ENCODE results near the gene EXOC3L4. TPM values are rescaled to one million over a fixed set of nuclear protein-coding genes. Genes with fewer than 3 reads are reported as not detected.

Gene EXOC3L4
- total and polyA plus RNA-seq, 2 donors (not counting 3 experiments of a cell fraction or from before 2014, with no cell fraction given), result not detected

DNA sequence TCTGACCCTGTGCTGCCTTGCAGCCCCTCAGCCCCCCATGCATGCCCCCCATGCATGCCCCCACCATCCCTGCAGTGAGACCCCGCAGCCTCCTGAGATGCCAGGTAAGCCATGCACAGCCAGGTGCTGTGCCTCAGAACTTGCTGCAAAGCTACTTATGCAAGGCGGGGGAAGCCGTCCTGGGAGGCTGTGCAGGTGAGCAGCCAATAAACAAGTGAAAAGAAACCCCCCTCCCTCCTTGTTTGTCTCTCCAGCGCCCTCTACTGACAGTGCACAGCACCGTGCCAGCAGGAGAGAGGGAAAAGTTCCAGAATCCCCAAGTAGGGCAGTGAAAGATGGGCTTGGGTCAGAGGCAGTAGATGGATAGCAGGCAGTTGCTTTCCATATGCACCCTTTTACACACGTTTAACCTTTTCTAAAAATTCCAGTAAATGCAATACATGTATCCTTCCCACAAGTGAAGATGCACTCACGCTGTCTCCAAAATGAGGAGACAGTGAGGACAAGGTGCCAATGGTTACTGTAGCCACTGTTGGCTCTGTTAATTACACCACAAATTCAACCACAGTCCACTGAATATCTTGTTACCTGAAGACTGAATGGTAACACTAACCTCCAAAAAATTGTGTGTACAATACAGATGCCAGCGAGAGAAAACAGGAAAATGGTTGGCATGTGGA lies 46.7 kb downstream of the EXOC3L4 start:
- BruUV-seq (replicated peaks), result no TSS peak
- TF ChIP-seq, protein P1, sequence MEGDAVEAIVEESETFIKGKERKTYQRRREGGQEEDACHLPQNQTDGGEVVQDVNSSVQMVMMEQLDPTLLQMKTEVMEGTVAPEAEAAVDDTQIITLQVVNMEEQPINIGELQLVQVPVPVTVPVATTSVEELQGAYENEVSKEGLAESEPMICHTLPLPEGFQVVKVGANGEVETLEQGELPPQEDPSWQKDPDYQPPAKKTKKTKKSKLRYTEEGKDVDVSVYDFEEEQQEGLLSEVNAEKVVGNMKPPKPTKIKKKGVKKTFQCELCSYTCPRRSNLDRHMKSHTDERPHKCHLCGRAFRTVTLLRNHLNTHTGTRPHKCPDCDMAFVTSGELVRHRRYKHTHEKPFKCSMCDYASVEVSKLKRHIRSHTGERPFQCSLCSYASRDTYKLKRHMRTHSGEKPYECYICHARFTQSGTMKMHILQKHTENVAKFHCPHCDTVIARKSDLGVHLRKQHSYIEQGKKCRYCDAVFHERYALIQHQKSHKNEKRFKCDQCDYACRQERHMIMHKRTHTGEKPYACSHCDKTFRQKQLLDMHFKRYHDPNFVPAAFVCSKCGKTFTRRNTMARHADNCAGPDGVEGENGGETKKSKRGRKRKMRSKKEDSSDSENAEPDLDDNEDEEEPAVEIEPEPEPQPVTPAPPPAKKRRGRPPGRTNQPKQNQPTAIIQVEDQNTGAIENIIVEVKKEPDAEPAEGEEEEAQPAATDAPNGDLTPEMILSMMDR (IDR thresholded peaks at IDR 0.05; ENCODE audit: extremely low read depth in 1 of 2, insufficient read depth in 1 of 2, low read depth in 1 of 2, low read length in 2 of 2), result peak; percentile 75 to 80
- TF ChIP-seq EZH2 (IDR thresholded peaks at IDR 0.05; ENCODE audit: borderline replicate concordance, low read depth, low read length, severe bottlenecking), result no peak
- TF ChIP-seq, protein P2, sequence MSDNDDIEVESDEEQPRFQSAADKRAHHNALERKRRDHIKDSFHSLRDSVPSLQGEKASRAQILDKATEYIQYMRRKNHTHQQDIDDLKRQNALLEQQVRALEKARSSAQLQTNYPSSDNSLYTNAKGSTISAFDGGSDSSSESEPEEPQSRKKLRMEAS (IDR thresholded peaks at IDR 0.05; ENCODE audit: insufficient read depth, insufficient read length), result no peak
- CTCF ChIA-PET, result interaction anchor here (0.9 to 13.7 kb wide), 8 partner anchors 11 to 155 kb away, joined by 3 to 219 read pairs (median 4); no protein-coding TSS in a partner anchor
- H3K79me2 ChIP-seq (ENCODE audit: control insufficient read depth, insufficient read depth, low read length), result no peaks in the 10 kb centered on the region
- no peak overlapping the region for H2AFZ ChIP-seq (ENCODE audit: low read depth, low read length)
- H3K9me3 ChIP-seq (replicated peaks; ENCODE audit: control insufficient read depth, insufficient read depth, low read length), result no peaks in the 10 kb centered on the region
- H3K9me1 ChIP-seq (replicated peaks; ENCODE audit: control insufficient read depth, extremely low read depth, insufficient read depth, low read length), result no peaks in the 10 kb centered on the region
- H3K36me3 ChIP-seq (ENCODE audit: control insufficient read depth in 2 of 2, extremely low read depth in 1 of 2, insufficient read depth in 2 of 2, low read length in 2 of 2), result no peaks in the 10 kb centered on the region
- no peaks in the 10 kb centered on the region for H3K4me1 ChIP-seq (ENCODE audit: control insufficient read depth, extremely low read depth, insufficient read depth, low read length)
- no peak overlapping the region for H3K27ac ChIP-seq (ENCODE audit: insufficient read depth, low read depth, low read length)
- no peak overlapping the region for H3K4me2 ChIP-seq (ENCODE audit: insufficient read depth, low read length)
- dilution Hi-C loops (cut with MboI; ENCODE audit: extremely low pct_ligation_motif_present, low sequenced_read_pairs), result no loop called here
- POLR2A ChIA-PET, result interaction anchor here (0.6 kb wide), 1 partner anchor 163 kb away, joined by 4 read pairs; no protein-coding TSS in a partner anchor
- H3K27me3 ChIP-seq (ENCODE audit: control insufficient read depth in 2 of 2, insufficient read depth in 2 of 2, low read length in 2 of 2), result peaks cover 26 to 38% of the 10 kb centered on the region in 2 experiments
- intact Hi-C loops (cut with micrococcal nuclease), result loop anchor here (1.0 to 5.0 kb wide), 3 partner anchors 36 to 66 kb away; no protein-coding TSS in a partner anchor
- H3K4me3 ChIP-seq (replicated peaks in 1 of 3; ENCODE audit: insufficient read depth in 1 of 3, low read depth in 1 of 3, low read length in 3 of 3), result no peak overlapping the region
- FAIRE-seq (peak; percentile 67), DNase-seq (ENCODE audit: low read depth, low spot score) (peak; percentile 41)
- H3K9ac ChIP-seq (replicated peaks; ENCODE audit: extremely low read depth, insufficient read depth, low read length), result no peak overlapping the region
- no peaks in the 10 kb centered on the region for H4K20me1 ChIP-seq (replicated peaks; ENCODE audit: control insufficient read depth, extremely low read depth, insufficient read depth, low read length)
